Heart left ventricle (tissue), 16 donors: ENCODE data around the gene EPHA5. TPM values are rescaled to one million over a fixed set of nuclear protein-coding genes. Genes with fewer than 3 reads are reported as not detected.

Experiments used
- ATAC-seq, 4 donors: fragments of 200-7000 bp; cut with Tn5 transposase; one replicate each; pipeline ENCODE4 v1.9.1; 2020 to 2022; ENCODE audit warnings: moderate library complexity in 4 of 4, mild to moderate bottlenecking in 3 of 4, moderate number of reproducible peaks in 1 of 4
- DNase-seq, 5 donors: peaks; one replicate each; pipeline ENCODE4 v3.0.0-alpha.2; 2020
- H3K27ac ChIP-seq, 12 donors: fragments of 200-600 bp; sonication (generic) in 4 of 12; one replicate each; pipeline versions ENCODE4 v1.5.0 to v1.8.0; 2016 to 2022; ENCODE audit warnings: mild to moderate bottlenecking in 2 of 12
- H3K27me3 ChIP-seq, 9 donors: fragments of 200-600 bp; sonication (generic) in 2 of 9; one replicate each; pipeline versions ENCODE4 v1.5.1 to v1.8.0; 2016 to 2022; ENCODE audit warnings: mild to moderate bottlenecking in 3 of 9
- H3K36me3 ChIP-seq, 9 donors: fragments of 200-600 bp; sonication (generic) in 2 of 9; one replicate each; pipeline versions ENCODE4 v1.5.0 to v1.8.0; 2018 to 2022; ENCODE audit warnings: mild to moderate bottlenecking in 2 of 9
- H3K4me1 ChIP-seq, 12 donors: fragments of 200-600 bp; sonication (generic) in 4 of 12; one replicate each; pipeline versions ENCODE4 v1.5.0 to v1.8.0; 2016 to 2022; ENCODE audit warnings: mild to moderate bottlenecking in 3 of 12
- H3K4me3 ChIP-seq, 12 donors: fragments of 200-600 bp; sonication (generic) in 4 of 12; one replicate each; pipeline versions ENCODE4 v1.5.0 to v1.8.0; 2017 to 2022; ENCODE audit warnings: mild to moderate bottlenecking in 9 of 12, moderate library complexity in 4 of 12
- H3K9me3 ChIP-seq, 12 donors: fragments of 200-600 bp; sonication (generic) in 4 of 12; one replicate each; pipeline versions ENCODE4 v1.5.0 to v1.8.0; 2016 to 2022; ENCODE audit warnings: mild to moderate bottlenecking in 1 of 12
- POLR2A ChIP-seq, 2 donors: fragments of 450-650 bp; IDR thresholded peaks; one replicate each; pipeline ENCODE4 v1.6.1; 2017; ENCODE audit warnings: antibody characterized with exemption in 2 of 2, mild to moderate bottlenecking in 2 of 2, moderate library complexity in 2 of 2
- WGBS, 4 donors: extraction: QIAGEN DNeasy Blood & Tissue Kit in 2 of 4; methylation state at CpG; one replicate each; pipeline versions ENCODE4 v1.1.5 to v1.1.7; 2013 to 2018; 5-methylcytosine and 5-hydroxymethylcytosine counted together
- intact Hi-C, 10 donors: fragments of 100-400 bp; cut with DNase I; formaldehyde crosslinking; loops; one replicate each; pipeline versions ENCODE4 v1.11.1 to v1.14.2; 2022
- polyA plus RNA-seq, 2 donors: library from polyadenylated mRNA; stranded (reverse); fragments of 200-250 nt; gene quantifications; one replicate each; pipeline ENCODE4 v1.2.3, GENCODE V29; 2013
- total RNA-seq, 9 donors: library from RNA; depleted of rRNA in 2 of 9; stranded (reverse); fragments of >200 nt in 2 of 9; fragmentation: NEBNext Ultra II Directional in 3 of 9; extraction: Animal tissue kit (Norgen Biotek cat#: 25700) in 3 of 9; gene quantifications; one replicate each; pipeline versions ENCODE4 v1.1.0 to v1.2.4, GENCODE V29; 2016 to 2023
- TF ChIP-seq, protein P1 (sequence below), 12 donors: fragments of 200-600 bp; sonication (generic) in 4 of 12; IDR thresholded peaks; one replicate each; pipeline versions ENCODE4 v1.5.0 to v1.8.0; 2018 to 2022; ENCODE audit warnings: antibody characterized with exemption in 12 of 12, mild to moderate bottlenecking in 5 of 12
- donor health status: ischemic (EF 13 %, LVEDD 7.1; RV severe dilation, severe dysfunction).
- donor health status: healthy with polysubstance abuse.
- donor health status: DM: no; HTN: yes; CAD: no.
- donor health status: DM: no; HTN: no; CAD: no.
- donor health status: ischemic (EF 25% LVEDD 6.9; RV normal size, moderate dysfunction).
- donor health status: ischemic (EF 25% LVEDD 5.7; RV mildly dilated, moderate dysfunction).
- donor health status: healthy.
- donor health status: DM: yes; HTN: yes; CAD: no.
- donor health status: ischemic (EF 35%, LVEDD 5.7; RV mildly dilated, moderate dysfunction).
- donor health status: nonischemic (EF 11% LVEDD 7.7; RV severe dilation, severe dysfunction).
- donor health status: DM: yes; HTN: yes; CAD: no.
- donor health status: PGD.
- donor health status: ischemic (EF 29% LVEDD 5.4; RV normal size, mild dysfunction).
- donor health status: nonischemic (EF 23%, LVEDD 6.1; RV moderate dilation, normal function).

Gene EPHA5
- total and polyA plus RNA-seq, 11 donors: 0.01 to 0.56 (median 0.12) TPM; not detected in 2

DNA sequence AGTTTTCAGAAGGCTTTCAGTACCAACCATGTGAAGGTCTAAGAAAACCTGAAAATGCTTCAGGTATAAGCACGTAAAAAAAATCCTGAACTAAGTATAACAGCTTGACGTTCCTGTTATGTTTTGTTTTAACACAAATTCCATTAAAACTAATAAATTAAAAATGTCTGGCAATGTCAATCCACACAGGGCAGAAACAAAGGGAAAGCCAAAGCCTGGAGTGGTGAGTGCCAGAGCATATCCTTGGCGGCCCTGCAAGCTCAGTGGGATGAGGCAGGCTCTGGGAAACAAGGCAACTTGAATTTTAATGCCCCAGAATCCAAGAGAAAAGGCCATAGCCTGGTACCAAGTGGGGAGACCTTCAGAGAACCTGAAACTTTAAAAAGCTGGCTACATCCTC, 78.2 kb downstream of the EPHA5 start:
- DNase-seq (no peak), ATAC-seq (no peak)
- Histone ChIP-seq H3K4me1 (no peaks in the 10 kb centered on the region), H3K36me3 (no peaks in the 10 kb centered on the region), H3K27ac (no peak overlapping the region), H3K4me3 (no peak overlapping the region), H3K9me3 (no peaks in the 10 kb centered on the region), H3K27me3 (no peaks in the 10 kb centered on the region)
- 43 to 49% (median 47%) methylated on average over 3 of the region's 3 CpGs for WGBS, 4 donors
- no peak for TF ChIP-seq POLR2A (IDR thresholded peaks at IDR 0.05)
- TF ChIP-seq, protein P1, sequence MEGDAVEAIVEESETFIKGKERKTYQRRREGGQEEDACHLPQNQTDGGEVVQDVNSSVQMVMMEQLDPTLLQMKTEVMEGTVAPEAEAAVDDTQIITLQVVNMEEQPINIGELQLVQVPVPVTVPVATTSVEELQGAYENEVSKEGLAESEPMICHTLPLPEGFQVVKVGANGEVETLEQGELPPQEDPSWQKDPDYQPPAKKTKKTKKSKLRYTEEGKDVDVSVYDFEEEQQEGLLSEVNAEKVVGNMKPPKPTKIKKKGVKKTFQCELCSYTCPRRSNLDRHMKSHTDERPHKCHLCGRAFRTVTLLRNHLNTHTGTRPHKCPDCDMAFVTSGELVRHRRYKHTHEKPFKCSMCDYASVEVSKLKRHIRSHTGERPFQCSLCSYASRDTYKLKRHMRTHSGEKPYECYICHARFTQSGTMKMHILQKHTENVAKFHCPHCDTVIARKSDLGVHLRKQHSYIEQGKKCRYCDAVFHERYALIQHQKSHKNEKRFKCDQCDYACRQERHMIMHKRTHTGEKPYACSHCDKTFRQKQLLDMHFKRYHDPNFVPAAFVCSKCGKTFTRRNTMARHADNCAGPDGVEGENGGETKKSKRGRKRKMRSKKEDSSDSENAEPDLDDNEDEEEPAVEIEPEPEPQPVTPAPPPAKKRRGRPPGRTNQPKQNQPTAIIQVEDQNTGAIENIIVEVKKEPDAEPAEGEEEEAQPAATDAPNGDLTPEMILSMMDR (IDR thresholded peaks at IDR 0.05): no peak
- intact Hi-C loops: no loop called here

DNA sequence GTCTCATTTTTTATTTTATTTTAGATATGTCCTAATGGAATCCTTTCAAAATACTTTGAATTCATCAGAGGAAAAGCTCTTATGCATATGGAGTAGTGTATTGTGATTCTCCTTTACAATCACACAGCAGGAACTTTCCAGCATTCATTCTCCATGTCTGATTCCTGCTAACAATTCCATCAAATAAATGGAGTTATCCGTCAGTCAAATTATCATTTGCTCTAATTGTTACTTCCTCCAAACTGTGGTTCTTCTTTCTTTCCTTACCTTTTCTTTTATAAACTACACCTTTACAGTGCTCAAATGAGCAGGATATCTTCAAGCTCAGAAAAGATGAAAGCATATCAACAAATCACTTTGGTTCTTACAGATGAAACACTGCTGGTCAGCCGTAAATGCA, 80.4 kb downstream of the EPHA5 start:
- Histone ChIP-seq H3K4me3 (no peak overlapping the region), H3K27me3 (no peaks in the 10 kb centered on the region), H3K36me3 (no peaks in the 10 kb centered on the region), H3K4me1 (no peaks in the 10 kb centered on the region), H3K27ac (no peak overlapping the region), H3K9me3 (no peaks in the 10 kb centered on the region)
- ATAC-seq (no peak), DNase-seq (no peak)
- intact Hi-C loops: no loop called here
- WGBS, 4 donors: 43 to 78% (median 65%) methylated on average over 2 of the region's 2 CpGs
- TF ChIP-seq, protein P1 (IDR thresholded peaks at IDR 0.05): no peak
- TF ChIP-seq POLR2A (IDR thresholded peaks at IDR 0.05): no peak

DNA sequence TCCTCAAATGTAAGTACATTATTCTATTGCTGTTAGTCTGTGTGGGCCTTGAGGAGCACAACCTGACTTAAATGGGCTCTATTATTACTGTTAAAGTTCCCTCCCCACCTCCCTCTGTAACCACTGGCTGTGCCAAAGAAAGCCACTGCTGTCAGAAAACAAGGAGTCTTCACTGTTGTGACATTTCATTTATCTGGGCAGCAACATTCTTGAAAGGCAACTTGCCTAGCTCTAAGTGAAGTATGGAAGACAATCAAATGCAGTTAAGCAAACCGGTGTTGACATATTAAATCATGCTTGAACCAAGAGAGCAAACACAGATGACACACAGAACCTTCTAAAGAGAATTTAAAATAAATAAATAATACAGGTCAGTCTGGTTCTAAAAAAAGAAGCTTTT, 81.0 kb downstream of the EPHA5 start:
- no peaks in the 10 kb centered on the region for H3K4me1 ChIP-seq

DNA sequence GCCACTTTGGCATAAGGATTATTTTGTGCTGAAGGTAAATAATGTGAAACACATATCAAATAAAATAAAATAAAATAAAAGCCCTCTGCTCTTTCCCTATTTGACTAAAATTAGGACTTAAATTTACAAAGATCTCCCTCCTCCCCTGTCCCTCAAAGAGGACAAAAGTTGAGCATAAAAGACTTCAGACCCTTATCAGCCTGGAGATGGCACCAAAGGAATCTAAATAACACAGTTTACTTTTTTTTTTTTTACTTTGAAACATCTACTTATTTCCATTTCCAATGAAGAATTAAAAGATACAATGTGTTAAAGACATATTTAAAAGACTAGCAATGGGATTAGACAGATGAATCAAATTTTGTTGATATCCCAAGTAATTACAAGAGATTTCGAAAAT, 89.7 kb downstream of the EPHA5 start:
- no peaks in the 10 kb centered on the region for H3K27me3 ChIP-seq
- H3K4me3 ChIP-seq: no peak overlapping the region
- no peaks in the 10 kb centered on the region for H3K9me3 ChIP-seq
- no peaks in the 10 kb centered on the region for H3K4me1 ChIP-seq
- H3K36me3 ChIP-seq: no peaks in the 10 kb centered on the region
- no peak overlapping the region for H3K27ac ChIP-seq
- no peak for ATAC-seq
- 78 to 87% (median 83%) methylated on average over 1 of the region's 1 CpG for WGBS, 4 donors
- DNase-seq: no peak
- intact Hi-C loops: no loop called here
- TF ChIP-seq, protein P1 (IDR thresholded peaks at IDR 0.05): peak in 1 of 12 donors; percentile 8
- TF ChIP-seq POLR2A (IDR thresholded peaks at IDR 0.05): no peak

More for the DNA sequence above, 81.0 kb downstream of the EPHA5 start:
- no peaks in the 10 kb centered on the region for H3K36me3 ChIP-seq
- TF ChIP-seq POLR2A (IDR thresholded peaks at IDR 0.05): no peak
- TF ChIP-seq, protein P1 (IDR thresholded peaks at IDR 0.05): no peak
- WGBS, 4 donors: 72 to 85% (median 81%) methylated on average over 1 of the region's 1 CpG
- no peak overlapping the region for H3K4me3 ChIP-seq
- no peak for DNase-seq
- intact Hi-C loops: no loop called here
- no peaks in the 10 kb centered on the region for H3K27me3 ChIP-seq
- ATAC-seq: no peak
- H3K9me3 ChIP-seq: no peaks in the 10 kb centered on the region
- H3K27ac ChIP-seq: no peak overlapping the region
